H54 (cell line): Measurements from ENCODE around the gene MESP2.

Experiments used
- DNase-seq: peaks from one replicate; pipeline ENCODE4 v3.0.0; 2011; ENCODE audit warnings: low spot score, mixed read lengths; ENCODE audit not compliant: insufficient read length
- FAIRE-seq: peaks from 3 replicates; lab custom pipeline; 2011; peaks lifted over from hg19 to GRCh38; lab: Jason Lieb, UNC
- POLR2A ChIP-seq: IDR thresholded peaks from 2 replicates; pipeline ENCODE4 v1.6.1; 2011; ENCODE audit warnings: low read depth, mild to moderate bottlenecking, low read length

MESP2 gene

DNA sequence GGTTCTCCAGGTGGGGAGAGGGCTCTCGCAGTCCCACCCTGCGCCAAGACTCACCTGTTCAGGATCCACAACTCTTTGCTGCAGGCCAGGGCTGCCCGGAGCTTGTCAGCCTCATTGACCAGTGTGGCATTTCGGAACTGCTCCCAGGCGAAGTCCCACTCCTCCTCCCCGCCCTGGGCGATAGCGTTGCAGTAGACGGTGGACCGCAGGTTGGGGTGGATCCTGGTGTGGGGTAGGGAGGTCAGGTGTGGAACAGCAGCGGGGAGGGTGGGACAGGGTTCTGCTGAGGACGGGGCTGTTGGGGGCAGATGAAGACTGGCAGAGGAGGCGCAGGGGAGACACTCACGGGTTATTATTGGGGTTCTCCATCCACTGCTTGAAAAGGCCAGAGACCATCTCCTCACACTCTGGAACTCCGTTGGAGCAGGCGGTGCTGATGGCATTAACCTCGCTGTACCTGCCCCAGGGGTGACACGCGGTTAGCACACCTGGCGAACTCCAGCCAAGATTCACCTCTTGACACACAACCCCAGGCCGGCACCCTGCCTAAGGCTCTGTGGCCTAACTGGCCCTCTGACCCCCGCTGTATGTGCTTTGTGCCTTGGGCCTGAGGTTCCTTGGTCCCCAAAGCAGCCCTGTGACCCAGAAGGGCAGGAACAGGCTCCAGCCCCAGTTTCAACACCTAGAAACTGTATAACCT, 16.1 kb downstream of the MESP2 start:
- FAIRE-seq (no peak), DNase-seq (no peak)
- TF ChIP-seq POLR2A: no peak

DNA sequence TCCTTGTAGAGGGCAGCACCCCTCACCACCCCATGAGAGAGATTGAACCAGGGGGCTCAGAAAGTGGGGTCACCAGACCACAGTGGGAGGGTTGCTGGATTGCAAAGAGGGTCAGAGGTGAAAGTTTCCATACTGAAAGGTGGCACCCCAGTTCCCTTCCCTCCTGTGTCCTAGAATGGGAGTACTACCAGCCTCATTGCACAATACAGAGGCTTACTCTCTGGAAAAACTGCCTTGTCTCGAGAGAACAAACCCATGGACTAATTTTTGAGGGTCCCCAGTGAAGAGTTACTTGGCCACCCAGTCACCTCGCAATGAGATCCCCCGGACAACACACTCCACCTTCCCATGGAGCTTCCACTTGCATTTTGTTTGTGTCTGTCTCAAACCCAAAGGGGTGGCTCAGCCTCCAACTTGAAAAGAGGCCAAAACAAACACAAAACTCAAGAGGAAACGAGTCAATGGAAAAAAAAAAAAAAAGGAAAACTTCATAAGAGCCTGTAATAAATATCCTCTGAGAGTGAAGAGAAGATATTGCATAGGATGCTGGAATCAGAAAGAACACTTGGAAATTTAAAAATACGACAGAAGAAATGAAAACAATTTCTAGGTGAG, 18.6 kb downstream of the MESP2 start:
- FAIRE-seq: no peak
- TF ChIP-seq POLR2A: no peak
- no peak for DNase-seq

DNA sequence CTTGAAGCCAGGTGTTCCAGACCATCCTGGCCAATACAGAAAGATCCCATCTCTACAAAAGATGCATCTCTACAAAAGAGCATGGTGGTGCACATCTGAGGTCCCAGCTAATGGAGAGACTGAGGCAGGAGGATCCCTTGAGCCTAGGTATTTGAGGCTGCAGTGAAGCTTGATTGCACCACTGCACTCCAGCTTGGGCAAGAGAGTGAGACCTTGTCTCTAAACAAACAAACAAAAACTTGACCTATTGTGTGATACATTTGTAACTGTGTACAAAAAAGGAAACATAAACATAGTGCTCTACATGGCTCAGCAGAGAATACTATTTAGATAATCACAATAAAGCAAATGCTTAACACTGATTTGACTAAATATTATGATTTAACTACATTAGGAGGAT, 19.9 kb downstream of the MESP2 start:
- FAIRE-seq (no peak), DNase-seq (no peak)
- TF ChIP-seq POLR2A: no peak

- DNase-seq (no peak), FAIRE-seq (no peak)
- TF ChIP-seq POLR2A: no peak
Observed at GRCh38 chr15:89797678-89798201, 21.6 kb downstream of the MESP2 start.

- TF ChIP-seq POLR2A: no peak
- DNase-seq (no peak), FAIRE-seq (no peak)
Observed at GRCh38 chr15:89799011-89799911, 23.1 kb downstream of the MESP2 start.

GRCh38 chr15:89799918-89800498, 23.9 kb downstream of the MESP2 start:
- DNase-seq (no peak), FAIRE-seq (no peak)
- no peak for TF ChIP-seq POLR2A

DNA sequence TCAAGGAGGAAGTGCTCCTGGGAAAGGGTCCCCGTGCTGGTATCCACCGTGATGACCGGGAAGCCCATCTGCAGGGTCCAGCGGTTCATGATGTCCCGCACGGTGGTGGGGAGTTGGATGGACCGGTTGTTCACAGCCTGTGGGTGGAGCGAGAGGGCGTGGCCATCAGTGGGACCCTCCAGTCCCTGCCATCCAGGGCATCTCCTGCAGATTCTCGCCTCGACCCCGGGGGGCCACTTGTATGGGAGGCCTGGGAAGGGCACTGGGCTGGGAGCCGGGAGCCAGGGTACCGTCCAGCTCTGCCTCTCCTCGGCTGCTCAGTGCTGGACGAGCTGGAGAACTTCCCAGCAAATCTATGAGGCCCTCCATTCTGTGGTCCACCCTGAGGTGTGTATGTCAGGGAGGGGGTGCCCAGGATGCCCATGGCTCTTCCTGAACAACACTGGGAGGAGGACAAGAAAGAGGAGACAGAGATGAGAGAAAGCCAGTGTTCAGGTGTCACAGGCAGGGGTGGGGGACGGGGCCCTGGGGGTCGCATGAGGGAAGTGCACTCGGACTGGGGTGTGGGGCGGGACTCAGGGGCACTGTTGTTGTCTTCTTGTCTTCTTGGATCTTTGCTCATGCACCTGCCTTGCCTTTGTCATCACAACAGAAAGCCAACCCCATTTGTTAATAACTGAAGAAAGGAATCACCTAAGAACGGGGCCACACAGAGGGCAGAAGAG, 25.5 kb downstream of the MESP2 start:
- no peak for DNase-seq
- TF ChIP-seq POLR2A: no peak
- no peak for FAIRE-seq

GRCh38 chr15:89802231-89802928, 26.2 kb downstream of the MESP2 start:
- DNase-seq: no peak
- no peak for TF ChIP-seq POLR2A
- FAIRE-seq: no peak

DNA sequence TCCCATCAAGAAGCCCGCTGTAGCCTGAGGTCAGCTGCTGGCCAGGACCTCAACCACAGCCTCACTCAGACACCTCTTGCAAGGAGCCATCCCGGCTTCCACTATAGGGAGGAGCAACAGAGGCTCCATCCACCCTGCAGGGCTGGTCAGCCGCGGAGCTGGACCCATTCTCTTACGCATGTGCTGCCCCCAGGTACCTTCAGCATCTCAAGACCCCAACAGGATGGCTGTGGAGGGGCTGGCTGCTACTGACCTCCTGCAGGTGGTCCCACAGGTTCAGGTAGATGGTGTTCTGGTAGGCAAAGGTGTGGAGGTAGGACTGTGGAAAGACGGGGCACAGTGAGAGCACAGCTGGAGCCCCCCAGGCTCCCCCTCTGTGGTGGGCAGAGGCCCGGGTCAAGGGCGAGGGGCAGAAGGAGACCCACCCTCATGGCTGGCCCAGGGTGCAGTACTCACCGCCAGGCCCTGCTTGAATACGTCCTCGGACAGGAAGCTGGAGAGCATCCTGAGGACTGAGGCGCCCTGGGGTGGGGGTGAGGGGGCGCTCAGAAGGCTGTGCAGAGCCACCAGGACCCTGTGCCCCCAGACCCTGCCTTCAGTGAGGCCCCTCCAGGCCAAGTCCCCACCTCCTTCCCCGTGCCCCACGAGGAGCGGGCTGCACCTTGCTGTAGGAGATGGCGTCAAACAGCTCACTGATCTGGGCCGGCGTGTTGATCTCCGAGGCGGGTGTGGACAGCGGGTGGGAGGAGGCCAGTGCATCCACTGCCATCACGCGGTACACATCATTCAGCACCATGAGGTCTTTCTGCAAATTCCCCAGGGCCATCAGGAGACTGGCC, 27.1 kb downstream of the MESP2 start:
- no peak for DNase-seq
- TF ChIP-seq POLR2A: no peak
- no peak for FAIRE-seq

DNA sequence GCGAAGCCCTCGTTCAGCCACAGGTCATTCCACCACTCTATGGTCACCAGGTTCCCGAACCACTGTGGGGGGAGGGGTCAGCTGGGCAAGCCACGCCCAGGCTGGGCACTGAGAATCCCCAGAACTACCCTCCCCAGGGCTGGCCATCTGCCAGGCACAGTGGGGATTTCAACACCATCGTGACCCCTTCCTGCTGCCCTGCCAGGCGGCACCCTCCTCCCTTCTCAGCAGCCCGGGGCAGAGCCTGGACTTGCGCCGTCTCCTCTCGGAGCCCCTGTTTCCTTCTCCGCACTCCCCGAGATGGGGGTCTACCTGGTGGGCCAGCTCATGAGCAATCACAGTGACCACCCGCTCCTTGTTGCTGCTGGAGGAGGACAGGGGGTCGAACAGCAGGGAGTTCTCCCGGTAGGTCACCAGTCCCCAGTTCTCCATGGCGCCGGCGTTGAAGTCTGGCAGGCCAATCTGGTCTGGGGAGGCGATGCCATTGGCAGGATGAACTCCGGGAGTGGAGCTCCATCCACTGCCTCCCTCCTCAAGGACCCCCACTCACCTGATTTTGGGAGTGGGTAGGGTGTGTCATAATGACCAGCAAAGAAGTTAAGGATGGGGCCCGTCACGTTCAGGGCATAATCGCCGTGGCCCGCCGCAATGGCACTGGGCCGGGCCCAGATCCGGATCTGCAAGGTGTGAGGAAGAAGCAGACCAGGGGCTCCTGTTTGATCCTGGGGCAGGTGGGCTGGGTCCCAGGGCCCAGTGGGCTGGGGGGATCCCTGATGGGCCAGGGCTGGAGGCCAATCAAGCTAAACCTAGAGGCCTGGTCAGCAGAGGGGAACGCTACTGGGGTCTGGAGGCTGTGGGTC, 28.0 kb downstream of the MESP2 start:
- DNase-seq (no peak), FAIRE-seq (no peak)
- TF ChIP-seq POLR2A: no peak

DNA sequence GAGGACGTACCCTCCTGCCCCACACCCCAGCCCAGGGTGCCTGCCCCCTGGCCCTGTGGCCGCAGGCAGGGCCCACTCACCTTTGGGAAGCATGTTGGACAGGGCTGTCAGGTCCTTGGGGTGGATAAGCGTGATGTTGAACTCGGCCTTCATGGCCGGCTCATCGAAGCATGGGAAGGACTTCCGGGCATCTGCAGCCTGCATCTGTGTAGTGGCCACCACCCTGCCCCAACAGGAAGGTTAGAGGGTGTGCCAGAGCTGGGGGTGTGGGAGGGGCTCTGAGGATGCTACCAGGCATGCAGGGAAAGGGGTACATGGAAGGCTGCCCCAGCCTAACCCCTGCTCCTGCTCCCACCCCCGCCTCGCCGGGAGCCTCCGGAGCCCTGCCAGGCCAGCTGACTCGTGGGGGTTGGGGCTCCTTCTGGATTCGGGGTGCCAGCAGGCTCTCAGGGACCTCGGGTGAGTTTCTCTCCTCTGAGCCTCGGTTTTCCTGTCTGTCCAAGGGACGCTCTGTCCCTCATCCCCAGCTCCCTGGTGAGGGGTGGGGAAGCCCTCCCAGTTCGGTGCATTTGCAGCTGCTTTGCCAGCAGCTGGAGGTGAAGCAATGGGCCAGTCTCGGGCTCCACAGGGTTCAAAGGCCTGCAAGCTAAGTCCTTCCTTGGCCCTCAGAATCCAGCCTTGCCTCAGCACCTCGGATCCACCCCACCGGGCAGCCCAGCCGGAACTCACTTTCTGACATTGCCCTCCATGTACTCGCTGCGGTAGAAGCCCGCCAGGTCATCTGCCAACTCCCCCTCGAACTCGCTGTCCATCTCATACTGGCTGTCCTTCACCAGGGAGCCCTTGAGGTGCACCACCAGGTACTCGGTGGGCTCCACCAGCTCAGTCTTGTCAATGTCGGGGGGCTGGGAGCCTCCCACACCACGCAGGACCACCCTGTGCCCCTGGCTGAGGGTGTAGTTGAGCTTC, 29.4 kb downstream of the MESP2 start:
- no peak for FAIRE-seq
- no peak for TF ChIP-seq POLR2A
- no peak for DNase-seq
